ENCODE data around the gene PODXL2.

Gene PODXL2

DNA sequence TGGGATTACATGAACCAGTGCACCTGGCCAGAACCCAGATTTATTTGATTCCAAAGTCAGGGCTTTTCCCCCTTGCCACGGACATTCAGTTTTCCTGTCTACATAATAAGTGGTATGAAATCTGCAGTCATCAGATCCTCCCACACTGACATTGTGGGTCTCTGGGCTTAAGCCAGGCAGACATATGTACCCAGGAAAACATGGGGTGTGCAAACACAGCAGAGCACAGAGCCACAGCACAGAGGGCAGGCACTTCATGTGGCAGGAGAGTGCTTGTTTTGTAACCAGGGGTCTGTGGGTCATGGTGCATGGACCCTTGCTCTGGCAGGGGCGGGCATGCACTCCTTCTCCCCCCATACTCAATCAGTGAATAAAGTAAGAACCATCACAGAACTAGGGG, 37.7 kb downstream of the PODXL2 start:
- no peak for FAIRE-seq
- TF ChIP-seq TAF1 (IDR thresholded peaks at IDR 0.05; ENCODE audit: borderline replicate concordance, low read depth, low read length) (no peak), POLR2A (IDR thresholded peaks at IDR 0.05; ENCODE audit: low read depth, low read length) (no peak), POLR2AphosphoS5 (IDR thresholded peaks at IDR 0.05; ENCODE audit: low read depth, low read length) (no peak)
- no peak for DNase-seq (ENCODE audit: insufficient read length)

DNA sequence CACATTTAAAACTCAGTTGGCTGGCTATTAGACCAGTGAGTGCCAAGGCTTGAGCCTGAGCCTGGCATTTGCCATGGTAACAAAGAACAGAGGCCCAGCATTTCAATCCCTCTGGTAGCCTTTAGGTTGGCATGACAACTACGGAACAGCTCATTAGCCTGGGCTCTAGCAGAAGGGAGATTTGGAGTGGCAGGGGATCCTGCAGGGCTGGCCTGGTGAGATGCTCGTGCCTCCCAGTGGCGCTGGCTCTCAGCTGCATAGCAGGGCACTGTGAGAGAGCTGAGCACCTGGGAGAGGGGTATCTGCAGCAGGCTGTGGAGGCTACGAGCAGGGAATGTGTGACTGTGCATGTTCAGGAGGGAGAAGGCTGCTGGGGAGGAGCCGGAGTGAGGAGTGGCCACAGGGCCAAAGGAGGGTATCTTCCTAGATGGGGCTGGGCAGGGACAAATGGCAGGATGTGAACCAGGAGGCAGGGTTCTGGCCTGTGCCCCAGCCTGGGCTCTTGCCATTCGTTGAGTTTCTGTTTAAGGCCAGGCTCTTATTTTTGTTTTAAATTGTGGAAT, 38.2 kb downstream of the PODXL2 start:
- no peak for DNase-seq (ENCODE audit: insufficient read length)
- FAIRE-seq: no peak
- no peak for TF ChIP-seq POLR2A (IDR thresholded peaks at IDR 0.05; ENCODE audit: low read depth, low read length)
- no peak for TF ChIP-seq POLR2AphosphoS5 (IDR thresholded peaks at IDR 0.05; ENCODE audit: low read depth, low read length)
- no peak for TF ChIP-seq TAF1 (IDR thresholded peaks at IDR 0.05; ENCODE audit: borderline replicate concordance, low read depth, low read length)

DNA sequence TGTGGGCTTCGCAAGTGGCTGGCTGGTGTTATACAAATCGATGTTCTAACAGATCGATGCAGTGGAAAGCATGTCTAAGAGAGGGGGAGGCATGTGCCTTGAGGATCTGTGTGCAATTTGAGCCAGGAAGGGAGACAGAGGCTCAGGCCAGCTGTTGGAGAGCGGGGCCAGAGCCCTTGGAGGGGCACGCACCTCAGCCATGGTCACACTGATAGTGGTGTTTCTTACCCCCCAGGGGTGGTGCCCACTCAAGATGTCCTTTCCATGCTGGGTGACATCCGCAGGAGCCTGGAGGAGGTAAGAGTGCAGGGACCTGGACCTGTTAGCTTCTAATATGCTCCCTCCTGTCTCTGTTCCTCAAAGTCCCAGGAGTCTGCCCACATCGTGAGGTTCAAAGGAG, 39.9 kb downstream of the PODXL2 start:
- FAIRE-seq: no peak
- TF ChIP-seq POLR2A (IDR thresholded peaks at IDR 0.05; ENCODE audit: low read depth, low read length) (no peak), POLR2AphosphoS5 (IDR thresholded peaks at IDR 0.05; ENCODE audit: low read depth, low read length) (no peak), TAF1 (IDR thresholded peaks at IDR 0.05; ENCODE audit: borderline replicate concordance, low read depth, low read length) (no peak)
- DNase-seq (ENCODE audit: insufficient read length): no peak

DNA sequence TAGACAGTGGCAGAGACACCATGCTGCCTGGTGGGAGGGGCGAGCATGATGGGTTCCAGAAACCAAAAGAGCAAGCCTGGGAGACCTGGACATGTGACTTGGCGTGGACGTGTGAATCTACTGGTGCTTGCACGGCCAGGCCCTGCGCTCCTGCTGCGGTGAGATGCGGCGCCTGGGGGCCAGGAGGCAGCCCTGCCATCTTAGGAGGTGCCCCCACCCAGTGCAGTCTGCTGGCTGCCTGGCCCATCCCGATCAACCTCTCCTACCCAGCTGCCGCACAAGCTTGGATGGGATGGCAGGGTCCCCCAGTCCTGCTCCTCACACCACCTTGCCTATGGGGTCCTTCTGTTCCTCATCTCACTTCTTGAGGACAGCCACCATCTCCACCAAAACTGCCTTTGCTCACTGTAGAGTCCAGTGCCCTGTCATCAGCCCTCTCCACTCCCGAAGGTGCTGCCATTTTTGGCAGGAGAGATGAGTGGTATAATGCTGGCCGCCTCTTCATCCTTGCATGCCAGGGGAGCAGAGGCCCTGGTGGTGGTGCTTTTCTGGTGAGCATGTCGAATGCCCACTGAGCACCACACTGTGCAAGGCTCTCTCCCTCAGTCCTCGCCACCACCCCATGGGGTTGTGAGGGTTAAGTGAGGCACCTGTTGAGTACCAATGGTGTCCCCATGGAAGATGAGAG, 40.7 kb downstream of the PODXL2 start:
- DNase-seq (ENCODE audit: insufficient read length) (no peak), FAIRE-seq (no peak)
- TF ChIP-seq TAF1 (IDR thresholded peaks at IDR 0.05; ENCODE audit: borderline replicate concordance, low read depth, low read length): no peak
- TF ChIP-seq POLR2A (IDR thresholded peaks at IDR 0.05; ENCODE audit: low read depth, low read length): no peak
- TF ChIP-seq POLR2AphosphoS5 (IDR thresholded peaks at IDR 0.05; ENCODE audit: low read depth, low read length): no peak

DNA sequence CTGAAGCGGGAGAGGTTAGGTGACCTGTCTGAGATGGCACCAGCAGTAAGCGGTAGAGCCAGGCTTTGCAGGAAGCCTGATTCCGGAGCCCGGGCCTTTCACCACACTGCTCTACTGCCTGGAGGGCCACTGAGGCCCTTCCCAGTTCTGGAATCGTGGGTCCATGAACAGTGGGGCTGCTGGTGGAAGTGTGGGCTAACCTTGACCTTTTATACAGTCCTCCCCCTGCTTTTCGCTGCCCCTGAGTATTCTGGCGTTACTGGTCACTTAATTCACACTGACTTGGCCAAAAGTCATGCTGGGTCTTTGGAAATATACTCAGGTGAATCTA, 41.2 kb downstream of the PODXL2 start:
- TF ChIP-seq POLR2A (IDR thresholded peaks at IDR 0.05; ENCODE audit: low read depth, low read length): no peak
- no peak for TF ChIP-seq TAF1 (IDR thresholded peaks at IDR 0.05; ENCODE audit: borderline replicate concordance, low read depth, low read length)
- no peak for TF ChIP-seq POLR2AphosphoS5 (IDR thresholded peaks at IDR 0.05; ENCODE audit: low read depth, low read length)
- no peak for DNase-seq (ENCODE audit: insufficient read length)
- no peak for FAIRE-seq

DNA sequence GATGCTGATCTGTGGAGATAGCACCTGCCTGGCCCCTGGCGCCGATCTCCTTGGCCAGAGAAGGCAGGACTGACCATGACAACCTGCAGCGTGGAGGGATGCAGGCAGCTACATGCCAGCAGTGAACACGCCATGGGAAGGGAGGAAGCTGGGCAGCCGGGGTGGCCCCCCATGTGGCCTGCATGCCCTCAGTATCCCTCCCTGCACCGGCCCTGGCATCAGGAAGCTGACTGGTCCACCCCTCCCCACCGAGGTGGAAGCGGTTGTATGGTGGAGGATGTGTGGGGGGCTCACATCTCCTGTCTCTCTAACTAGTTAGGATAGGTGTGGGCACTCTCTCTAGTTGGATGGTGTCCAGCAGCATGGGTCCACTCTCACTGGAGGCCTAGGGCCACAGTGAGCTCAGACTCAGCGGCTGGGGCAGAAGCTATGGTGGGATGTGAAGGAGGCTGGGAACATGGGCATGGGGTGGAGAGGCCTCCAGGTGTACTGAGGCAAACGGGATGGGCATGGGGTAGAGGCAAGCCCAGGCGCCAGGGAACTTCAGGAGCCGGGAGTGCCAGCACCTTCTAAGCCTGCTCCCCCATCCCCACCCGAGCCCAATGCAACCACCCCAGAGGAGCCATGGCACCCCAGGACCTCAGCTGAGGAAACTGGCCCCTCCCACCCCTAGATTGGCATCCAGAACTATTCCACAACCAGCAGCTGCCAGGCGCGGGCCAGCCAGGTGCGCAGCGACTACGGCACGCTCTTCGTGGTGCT, 42.0 kb downstream of the PODXL2 start:
- FAIRE-seq (no peak), DNase-seq (ENCODE audit: insufficient read length) (no peak)
- TF ChIP-seq POLR2A (IDR thresholded peaks at IDR 0.05; ENCODE audit: low read depth, low read length) (no peak), POLR2AphosphoS5 (IDR thresholded peaks at IDR 0.05; ENCODE audit: low read depth, low read length) (no peak), TAF1 (IDR thresholded peaks at IDR 0.05; ENCODE audit: borderline replicate concordance, low read depth, low read length) (no peak)

DNA sequence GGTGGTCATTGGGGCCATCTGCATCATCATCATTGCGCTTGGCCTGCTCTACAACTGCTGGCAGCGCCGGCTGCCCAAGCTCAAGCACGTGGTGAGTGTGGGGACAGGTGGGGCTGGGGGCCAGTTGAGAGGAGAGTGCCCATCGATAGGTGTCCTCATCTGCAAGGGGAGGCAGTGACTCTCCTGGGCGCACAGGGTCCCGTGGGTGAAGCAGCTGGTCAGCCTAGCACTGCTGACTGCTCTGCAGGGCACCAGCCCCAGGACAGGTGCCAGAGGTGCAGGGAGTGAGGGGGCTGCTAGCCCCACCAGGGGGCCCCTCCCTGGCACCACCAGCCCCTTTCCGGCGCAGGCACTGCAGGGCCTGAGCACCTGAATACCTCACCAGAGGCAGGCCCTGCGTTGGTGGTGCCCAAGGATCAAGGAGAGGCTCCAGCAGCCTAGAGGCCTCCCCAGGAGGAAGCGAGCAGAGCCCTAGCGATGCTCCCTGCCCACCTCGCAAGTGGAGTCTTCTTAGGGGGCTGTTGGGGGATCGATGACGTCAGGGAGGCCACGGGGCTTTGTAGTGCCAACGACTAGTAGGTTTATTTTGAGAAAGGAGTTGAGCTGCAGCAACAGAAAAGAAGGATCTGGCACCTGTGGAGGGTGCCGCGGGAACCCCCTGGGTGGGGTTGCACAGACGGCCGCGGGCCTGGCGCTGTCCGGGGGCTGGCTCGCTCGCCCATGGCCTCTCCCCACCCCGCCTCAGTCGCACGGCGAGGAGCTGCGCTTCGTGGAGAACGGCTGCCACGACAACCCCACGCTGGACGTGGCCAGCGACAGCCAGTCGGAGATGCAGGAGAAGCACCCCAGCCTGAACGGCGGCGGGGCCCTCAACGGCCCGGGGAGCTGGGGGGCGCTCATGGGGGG, 42.8 kb downstream of the PODXL2 start:
- FAIRE-seq: peak; percentile 46
- DNase-seq (ENCODE audit: insufficient read length): peak; percentile 64
- peak; percentile 69; the same call in 1 of the 2 replicates for TF ChIP-seq POLR2AphosphoS5 (IDR thresholded peaks at IDR 0.05; ENCODE audit: low read depth, low read length)
- TF ChIP-seq POLR2A (IDR thresholded peaks at IDR 0.05; ENCODE audit: low read depth, low read length): peak; percentile 62
- TF ChIP-seq TAF1 (IDR thresholded peaks at IDR 0.05; ENCODE audit: borderline replicate concordance, low read depth, low read length): no peak

DNA sequence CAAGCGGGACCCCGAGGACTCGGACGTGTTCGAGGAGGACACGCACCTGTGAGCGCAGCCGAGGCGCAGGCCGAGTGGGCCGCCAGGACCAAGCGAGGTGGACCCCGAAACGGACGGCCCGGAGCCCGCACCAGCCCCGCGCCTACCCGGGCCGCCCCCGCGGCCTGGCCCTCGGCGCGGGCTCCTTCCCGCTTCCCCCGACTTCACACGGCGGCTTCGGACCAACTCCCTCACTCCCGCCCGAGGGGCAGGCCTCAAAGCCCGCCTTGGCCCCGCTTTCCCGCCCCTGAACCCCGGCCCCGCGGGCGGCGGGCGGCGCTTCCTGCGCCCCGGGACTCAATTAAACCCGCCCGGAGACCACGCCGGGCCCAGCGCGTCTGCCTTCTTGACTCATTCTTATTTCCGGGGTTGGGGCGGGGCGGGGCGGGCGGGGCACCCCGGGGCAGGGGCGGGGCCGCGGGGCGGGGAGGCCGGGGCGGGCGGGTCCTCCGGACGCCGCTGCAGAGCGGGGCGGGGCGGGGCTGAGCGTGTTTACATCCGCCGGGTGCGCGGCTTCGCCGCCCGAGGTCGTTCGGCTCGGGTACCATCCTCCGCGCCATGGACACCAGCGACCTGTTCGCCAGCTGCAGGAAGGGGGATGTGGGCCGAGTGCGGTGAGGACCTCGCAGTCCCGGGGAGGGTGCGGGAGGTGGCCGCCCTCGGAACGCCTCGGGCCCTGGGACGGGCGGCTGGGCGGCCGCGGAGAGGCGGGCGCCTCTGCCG, 43.6 kb downstream of the PODXL2 start, which contains the start of gene ABTB1:
Gene ABTB1, plus strand, starts transcription at position 524 of the 762 bp plus-strand sequence. Its CDS starts 74 bp downstream, at position 598.
- FAIRE-seq: peak; percentile 83
- DNase-seq (ENCODE audit: insufficient read length): peak; percentile 95
- TF ChIP-seq POLR2AphosphoS5 (IDR thresholded peaks at IDR 0.05; ENCODE audit: low read depth, low read length) (peak; percentile 58; the same call in 1 of the 2 replicates), TAF1 (IDR thresholded peaks at IDR 0.05; ENCODE audit: borderline replicate concordance, low read depth, low read length) (peak; percentile 60; the same call in 1 of the 2 replicates), POLR2A (IDR thresholded peaks at IDR 0.05; ENCODE audit: low read depth, low read length) (peak; percentile 78)

DNA sequence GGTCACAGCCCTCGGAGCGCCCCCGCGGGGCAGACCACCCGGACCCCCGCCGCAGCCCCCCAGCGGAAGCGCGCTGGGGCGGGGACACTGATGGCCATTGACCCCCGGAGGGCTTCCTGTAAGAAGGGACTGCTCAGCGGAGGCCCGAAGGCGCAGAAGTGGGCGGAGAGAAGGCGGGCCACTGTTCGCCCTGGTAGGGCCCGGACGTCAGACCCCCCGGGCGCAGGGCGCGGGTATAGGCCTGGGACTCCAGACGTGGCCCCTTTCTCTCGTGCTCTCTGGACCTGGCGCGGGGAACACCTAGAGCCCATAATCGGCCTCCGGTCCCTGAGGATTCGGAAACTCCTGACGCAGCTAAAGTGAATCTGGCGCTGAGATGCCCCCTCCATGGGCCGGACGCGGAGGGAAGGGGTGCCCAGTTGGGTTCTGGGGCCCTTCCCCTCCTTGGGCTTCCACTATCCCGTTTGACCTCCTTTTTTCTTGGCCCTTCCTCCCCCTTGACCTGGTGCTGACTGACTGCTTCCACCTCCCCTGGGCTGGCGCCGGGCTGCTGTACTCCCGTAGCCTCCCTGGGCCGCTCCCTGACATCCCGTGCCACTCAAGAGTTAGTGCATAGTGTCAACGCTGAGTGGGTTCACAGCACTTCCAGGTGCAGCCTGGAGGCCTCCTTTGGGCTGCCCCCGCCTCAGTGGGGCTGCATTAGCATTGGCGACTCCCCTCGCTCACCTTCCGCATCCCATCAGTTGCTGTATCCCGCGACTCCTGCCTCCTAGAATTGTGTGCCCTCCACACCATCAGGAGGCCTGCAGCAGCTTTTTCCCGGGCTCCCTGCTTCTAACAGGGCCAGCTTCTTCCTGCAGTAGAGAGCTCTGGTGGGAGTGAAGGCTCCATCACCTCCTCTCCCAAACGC, 44.5 kb downstream of the PODXL2 start:
- TF ChIP-seq POLR2A (IDR thresholded peaks at IDR 0.05; ENCODE audit: low read depth, low read length) (no peak), POLR2AphosphoS5 (IDR thresholded peaks at IDR 0.05; ENCODE audit: low read depth, low read length) (no peak), TAF1 (IDR thresholded peaks at IDR 0.05; ENCODE audit: borderline replicate concordance, low read depth, low read length) (no peak)
- DNase-seq (ENCODE audit: insufficient read length) (peak; percentile 46), FAIRE-seq (no peak)
